Lung (tissue), 12 donors: ENCODE data around the gene HOMEZ. TPM values are rescaled to one million over a fixed set of nuclear protein-coding genes. Genes with fewer than 3 reads are reported as not detected.

ENCODE experiments used
- ATAC-seq: fragments of 200-7000 bp; cut with Tn5 transposase; one replicate; pipeline ENCODE4 v1.9.1; 2020; ENCODE audit warnings: moderate number of reproducible peaks; ENCODE audit not compliant: insufficient read depth, low FRiP score
- DNase-seq, 3 donors: peaks; one replicate each; pipeline ENCODE4 v3.0.0-alpha.2; 2013 to 2017
- H3K27ac ChIP-seq, 2 donors: one replicate each; pipeline ENCODE4 v1.5.1; 2013; ENCODE audit warnings: mild to moderate bottlenecking in 2 of 2, moderate library complexity in 2 of 2, control low read depth in 1 of 2, inconsistent platforms in 1 of 2, low read depth in 1 of 2, low read length in 1 of 2
- H3K27me3 ChIP-seq, 3 donors: one replicate each; pipeline ENCODE4 v1.5.1; 2013; ENCODE audit warnings: low read length in 2 of 3; ENCODE audit not compliant: control insufficient read depth in 3 of 3, insufficient read depth in 3 of 3
- H3K36me3 ChIP-seq, 4 donors: one replicate each; pipeline ENCODE4 v1.5.1; 2013; ENCODE audit warnings: low read length in 4 of 4, mild to moderate bottlenecking in 1 of 4, moderate library complexity in 1 of 4; ENCODE audit not compliant: control insufficient read depth in 4 of 4, insufficient read depth in 4 of 4
- H3K4me1 ChIP-seq, 5 donors: one replicate each; pipeline ENCODE4 v1.5.1; 2013; ENCODE audit warnings: low read length in 5 of 5, mild to moderate bottlenecking in 2 of 5, moderate library complexity in 1 of 5; ENCODE audit not compliant: control insufficient read depth in 5 of 5, insufficient read depth in 5 of 5
- H3K4me3 ChIP-seq: one replicate; pipeline ENCODE4 v1.5.1; 2013; ENCODE audit warnings: mild to moderate bottlenecking, control low read depth, moderate library complexity
- H3K9ac ChIP-seq, 2 donors: one replicate each; pipeline ENCODE4 v1.5.1; 2013; ENCODE audit warnings: low read length in 2 of 2, control low read depth in 1 of 2; ENCODE audit not compliant: insufficient read depth in 1 of 2
- H3K9me3 ChIP-seq, 4 donors: one replicate each; pipeline ENCODE4 v1.5.1; 2013; ENCODE audit warnings: low read length in 3 of 4, mild to moderate bottlenecking in 1 of 4, moderate library complexity in 1 of 4; ENCODE audit not compliant: control insufficient read depth in 4 of 4, insufficient read depth in 3 of 4
- CTCF ChIP-seq: IDR thresholded peaks from 2 replicates; pipeline ENCODE4 v1.5.1; 2012; ENCODE audit warnings: mild to moderate bottlenecking; ENCODE audit errors: control extremely low read depth, extremely low read depth
- WGBS, 2 donors: extraction: QIAGEN DNeasy Blood & Tissue Kit; methylation state at CpG; one replicate each; pipeline ENCODE4 v1.1.7; 2013; 5-methylcytosine and 5-hydroxymethylcytosine counted together
- polyA plus RNA-seq, 2 donors: library from polyadenylated mRNA; stranded (reverse); fragments of 200-250 nt; gene quantifications; one replicate each; pipeline ENCODE4 v1.2.1, GENCODE V29; 2013
- total RNA-seq, 2 donors: library from RNA; depleted of rRNA in 1 of 2; stranded (reverse); fragments of >200 nt in 1 of 2; gene quantifications; one replicate each; pipeline ENCODE4 v1.2.1, GENCODE V29; 2014 to 2021
- donor health status: control.
- donor health status: control.
- donor health status: Bipolar disorder and iron deficiency.
- donor health status: healthy.
- donor health status: DM: yes; HTN: yes; CAD: no.

Gene HOMEZ
- total and polyA plus RNA-seq, 4 donors = 6.1 to 13.4 (median 8.4) TPM

- Histone ChIP-seq H3K27ac (no peak overlapping the region), H3K36me3 (no peaks in the 10 kb centered on the region), H3K4me3 (no peak overlapping the region), H3K9ac (no peak overlapping the region), H3K4me1 (peaks cover 0 to 11% (median 0%) of the 10 kb centered on the region in 5 donors), H3K27me3 (peaks cover 0 to 3% (median 0%) of the 10 kb centered on the region in 3 donors), H3K9me3 (no peaks in the 10 kb centered on the region)
- DNase-seq (no peak), ATAC-seq (no peak)
- 43 to 54% methylated on average over 4 of the region's 4 CpGs for WGBS, 2 donors
- TF ChIP-seq CTCF = no peak
Observed at GRCh38 chr14:23252420-23253333, 33.3 kb downstream of the HOMEZ start.

- H3K27ac ChIP-seq = no peak overlapping the region
- no peak for DNase-seq
- no peaks in the 10 kb centered on the region for H3K9me3 ChIP-seq
- 66 to 73% methylated on average over 3 of the region's 3 CpGs for WGBS, 2 donors
- H3K36me3 ChIP-seq = no peaks in the 10 kb centered on the region
- peaks cover 0 to 3% (median 0%) of the 10 kb centered on the region in 3 donors for H3K27me3 ChIP-seq
- no peak overlapping the region for H3K4me3 ChIP-seq
- peaks cover 0 to 7% (median 0%) of the 10 kb centered on the region in 5 donors for H3K4me1 ChIP-seq
- no peak for TF ChIP-seq CTCF
- no peak overlapping the region for H3K9ac ChIP-seq
- ATAC-seq = no peak
Observed at GRCh38 chr14:23252006-23252405, 33.9 kb downstream of the HOMEZ start.

GRCh38 chr14:23249824-23250223 is 36.1 kb downstream of the HOMEZ start:
- 75 to 80% methylated on average over 6 of the region's 6 CpGs for WGBS, 2 donors
- DNase-seq (no peak), ATAC-seq (no peak)
- Histone ChIP-seq H3K4me3 (no peak overlapping the region), H3K9ac (no peak overlapping the region), H3K9me3 (no peaks in the 10 kb centered on the region), H3K36me3 (no peaks in the 10 kb centered on the region), H3K4me1 (peaks cover 0 to 7% (median 0%) of the 10 kb centered on the region in 5 donors), H3K27ac (no peak overlapping the region), H3K27me3 (no peaks in the 10 kb centered on the region)
- TF ChIP-seq CTCF = no peak
